NT2/D1 (cell line): Measurements from ENCODE around the gene AMN.

ENCODE experiments used
- SUZ12 ChIP-seq: IDR thresholded peaks from 2 replicates; pipeline ENCODE4 v1.6.1; 2011; ENCODE audit not compliant: insufficient read length, insufficient read depth; ENCODE audit errors: extremely low read depth
- YY1 ChIP-seq: IDR thresholded peaks from 2 replicates; pipeline ENCODE4 v1.6.1; 2011; ENCODE audit not compliant: insufficient read length, insufficient read depth
- ZNF274 ChIP-seq: IDR thresholded peaks from 2 replicates; pipeline ENCODE4 v1.6.1; 2011; ENCODE audit warnings: mild to moderate bottlenecking, low read depth, low read length

DNA sequence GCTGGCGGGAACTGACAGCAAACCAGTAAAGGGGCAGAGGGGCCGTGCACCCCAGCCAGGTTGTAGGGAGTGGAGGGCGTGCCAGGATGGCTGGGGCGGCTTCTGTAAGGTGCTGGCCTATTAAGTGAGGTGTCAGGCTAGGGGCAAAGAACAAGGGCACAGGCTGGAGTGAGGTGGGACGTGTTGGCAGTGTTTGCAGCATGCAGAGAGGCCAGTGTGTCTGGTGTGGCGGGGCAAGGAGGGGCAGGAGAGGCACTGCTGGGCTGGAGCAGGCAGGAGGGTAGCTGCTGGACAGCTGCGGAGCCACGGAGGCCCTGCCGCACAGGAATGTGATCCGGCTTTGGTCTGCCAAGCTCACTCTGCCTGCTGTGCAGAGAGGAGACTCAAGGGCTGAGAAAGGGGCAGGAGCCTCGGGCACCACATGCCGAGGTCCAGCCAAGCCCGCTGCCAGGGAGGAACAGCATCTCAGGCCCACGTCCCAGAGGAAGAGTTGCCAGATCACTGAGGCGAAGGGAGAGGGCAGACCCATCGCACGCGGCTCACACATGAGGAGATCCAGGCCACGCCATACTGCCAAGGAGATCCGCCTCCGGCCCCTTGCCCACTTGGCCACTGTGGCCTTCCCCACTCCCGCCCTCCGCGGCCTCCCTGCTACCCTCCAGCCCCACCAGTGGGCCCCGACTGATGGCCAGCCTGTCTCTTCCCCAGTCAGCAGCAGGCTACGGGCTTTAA is 46.8 kb downstream of the AMN start:
- TF ChIP-seq ZNF274 (no peak), YY1 (no peak), SUZ12 (no peak)
